D341Med (cell line): ENCODE results near the gene NSG2.

Experiments used
- DNase-seq: peaks from one replicate; pipeline ENCODE4 v3.0.0; 2012; ENCODE audit warnings: low spot score

NSG2 gene

DNA sequence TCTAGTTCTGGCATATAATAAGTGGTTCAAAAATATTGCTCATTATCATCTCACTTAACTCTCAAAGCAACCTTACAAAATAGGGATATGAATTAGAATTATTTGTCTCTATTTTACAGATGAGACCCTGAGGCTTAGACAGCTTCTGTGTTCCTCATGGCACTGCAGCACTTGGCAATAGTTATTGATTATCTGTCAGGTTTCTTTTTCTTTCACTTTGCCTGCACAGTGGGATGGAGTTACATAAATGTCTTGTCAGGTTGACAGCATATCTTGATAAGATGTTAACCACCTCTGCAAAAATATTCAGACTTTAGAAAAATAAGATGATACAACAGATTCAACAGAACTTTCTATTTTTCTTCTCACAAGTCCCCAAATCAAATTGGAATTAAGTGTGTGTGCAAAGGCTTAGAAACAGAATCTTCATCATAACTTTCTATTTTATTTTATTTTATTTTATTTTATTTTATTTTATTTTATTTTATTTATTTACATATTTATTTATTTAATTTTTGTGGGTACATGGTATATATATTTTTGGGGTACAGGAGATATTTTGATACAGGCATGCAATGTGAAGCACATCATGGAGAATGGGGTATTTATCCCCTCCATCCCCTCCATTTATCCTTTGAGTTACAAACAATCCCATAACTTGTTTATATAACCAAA, 17.7 kb downstream of the NSG2 start:
- DNase-seq: no peak

DNA sequence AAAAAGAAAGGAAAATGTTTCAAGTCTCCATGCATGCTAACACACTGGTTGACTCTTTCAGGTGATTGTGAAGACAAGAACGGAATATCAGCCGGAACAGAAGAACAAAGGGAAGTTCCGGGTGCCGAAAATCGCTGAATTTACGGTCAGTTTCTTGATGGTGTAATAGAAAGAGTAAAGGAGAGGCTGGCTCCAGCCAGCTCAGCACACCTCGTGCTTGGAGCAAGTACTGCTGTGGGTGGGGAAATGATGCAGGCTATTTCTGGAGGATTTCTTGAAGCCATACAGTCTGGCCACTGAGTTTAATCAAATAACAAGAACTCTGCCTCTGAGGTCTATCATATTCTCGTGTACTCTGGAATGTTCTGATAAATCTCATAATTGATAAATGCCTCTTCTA, 18.7 kb downstream of the NSG2 start:
- DNase-seq: no peak

DNA sequence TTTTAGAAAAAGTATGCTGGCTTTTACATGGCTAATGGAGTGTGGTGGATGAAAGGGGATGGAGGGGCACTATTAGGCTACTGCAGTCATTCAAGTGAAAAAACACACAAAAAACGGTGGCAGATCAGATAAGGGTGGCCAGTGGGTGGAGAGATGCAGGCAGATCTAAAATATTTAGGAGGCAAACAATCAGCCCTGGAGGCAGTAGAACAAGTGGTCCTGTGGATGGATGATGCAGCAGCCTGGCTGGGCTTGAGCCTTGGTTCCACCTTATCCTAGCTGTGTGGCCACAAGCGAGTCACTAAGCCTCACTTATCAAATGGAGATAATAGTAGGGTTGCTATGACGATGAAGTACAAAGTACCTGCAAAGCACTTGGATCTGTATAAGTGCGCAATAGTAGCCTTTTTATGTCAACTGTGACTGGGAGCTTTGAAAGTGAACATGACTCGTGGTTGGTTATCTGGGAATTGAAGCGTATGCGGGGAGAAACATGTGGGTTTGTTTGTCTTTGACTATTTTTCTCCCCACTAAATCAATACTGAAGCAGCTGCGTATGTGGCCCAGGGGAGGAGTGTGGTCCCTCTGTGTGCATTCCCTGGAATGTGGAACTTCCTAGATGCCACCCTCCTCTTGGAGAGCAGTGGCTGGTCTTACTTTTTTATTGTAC, 20.2 kb downstream of the NSG2 start:
- no peak for DNase-seq

DNA sequence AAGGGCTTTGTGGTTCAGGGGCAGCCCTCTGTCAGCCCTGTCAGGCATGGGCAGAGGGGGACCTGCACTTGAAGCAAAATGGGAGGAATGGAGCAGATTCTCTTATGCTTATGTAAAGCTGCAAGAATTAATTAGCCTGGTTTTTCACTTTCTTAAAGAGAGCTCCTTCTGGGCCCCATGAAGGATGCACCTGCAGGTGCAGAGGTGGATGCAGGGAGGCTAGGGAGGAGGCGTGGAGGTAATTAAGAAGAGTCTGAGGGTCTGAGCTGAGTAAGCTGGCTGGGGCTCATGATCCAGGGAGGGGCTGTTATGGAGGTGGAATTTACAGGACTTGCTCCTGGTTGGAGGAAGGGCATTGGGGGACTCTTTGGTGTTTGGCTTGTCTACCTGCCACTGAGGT, 22.0 kb downstream of the NSG2 start:
- no peak for DNase-seq

DNA sequence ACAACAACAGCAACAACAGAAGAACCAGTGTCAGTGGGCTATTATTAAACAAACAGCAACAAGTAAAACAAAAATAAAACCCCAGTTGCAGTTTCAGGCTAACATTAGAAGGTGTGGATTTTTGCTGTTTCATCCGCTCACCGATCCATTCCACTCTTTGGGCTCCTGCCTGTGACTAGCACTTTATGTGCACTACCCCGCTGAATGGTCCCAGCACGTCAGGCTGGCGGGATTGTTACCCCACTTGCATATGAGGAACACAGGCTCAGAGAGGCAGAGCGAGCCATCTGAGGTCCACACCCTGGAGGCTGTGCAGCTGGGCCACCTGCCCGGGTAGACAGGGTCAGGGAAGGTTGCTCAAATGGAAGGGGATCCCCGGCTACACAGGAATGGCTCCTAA, 26.0 kb downstream of the NSG2 start:
- DNase-seq: no peak

DNA sequence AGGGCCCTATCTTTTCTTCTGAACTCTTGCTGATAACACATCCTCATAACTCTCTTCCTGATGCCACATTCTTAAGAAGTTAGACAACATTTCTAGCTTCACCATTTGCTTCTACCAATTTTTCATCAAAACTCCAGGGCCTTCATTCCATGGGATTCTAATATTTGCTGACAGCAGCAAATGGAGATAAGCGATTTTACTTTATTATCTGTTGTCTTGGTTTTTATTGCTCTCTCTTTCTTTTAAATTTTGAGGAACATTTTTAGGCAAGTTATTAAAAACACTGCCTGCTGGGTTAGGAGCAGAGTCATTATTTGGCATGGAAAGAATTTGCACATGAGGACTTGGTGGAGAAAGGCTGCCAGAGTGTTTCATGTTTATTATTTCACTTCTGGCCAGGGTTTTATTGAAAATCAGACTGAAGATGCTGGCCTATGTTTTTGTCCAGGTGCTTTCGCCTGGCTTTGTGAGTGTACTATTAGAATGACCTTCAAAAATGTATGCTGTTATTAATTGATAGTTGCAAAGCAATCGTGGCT, 27.7 kb downstream of the NSG2 start:
- DNase-seq: no peak

DNA sequence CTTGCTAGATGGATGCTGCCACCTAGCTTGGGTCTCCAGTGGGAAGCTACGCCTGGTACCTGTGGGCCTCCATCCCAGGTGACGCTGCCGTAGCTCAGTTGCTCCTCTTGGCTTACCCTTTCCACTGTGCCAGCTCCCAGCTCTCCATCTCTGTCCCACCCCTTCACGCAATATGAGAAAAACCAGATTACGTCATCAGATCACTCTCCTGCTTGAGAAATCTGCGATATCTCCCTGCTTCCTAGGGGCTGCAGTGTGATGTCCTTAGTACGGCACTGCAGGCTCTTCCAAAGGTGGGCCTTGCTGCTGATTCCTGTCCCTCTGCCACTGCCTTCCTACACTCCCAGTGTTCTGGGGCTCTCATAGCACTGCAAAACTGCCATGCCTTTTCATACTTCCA, 28.9 kb downstream of the NSG2 start:
- no peak for DNase-seq

DNA sequence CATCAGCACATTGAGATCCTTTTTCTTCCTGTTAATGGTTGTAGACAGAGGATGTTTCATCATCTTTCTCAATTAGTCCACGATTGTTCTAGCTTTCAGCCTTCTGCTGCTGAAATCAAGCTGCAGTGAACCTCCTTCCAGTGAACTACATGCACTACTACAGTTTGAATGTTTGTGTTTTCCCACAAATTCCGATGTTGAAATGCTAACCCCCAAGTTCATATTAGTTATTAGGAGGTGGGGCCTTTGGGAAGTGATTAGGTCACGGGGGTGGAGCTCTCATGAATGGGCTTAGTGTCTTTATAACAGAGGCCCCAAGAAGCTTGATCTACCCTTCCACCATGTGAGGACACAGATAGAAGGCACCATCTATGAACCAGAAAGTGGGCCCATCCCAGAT, 32.9 kb downstream of the NSG2 start:
- DNase-seq: no peak

DNA sequence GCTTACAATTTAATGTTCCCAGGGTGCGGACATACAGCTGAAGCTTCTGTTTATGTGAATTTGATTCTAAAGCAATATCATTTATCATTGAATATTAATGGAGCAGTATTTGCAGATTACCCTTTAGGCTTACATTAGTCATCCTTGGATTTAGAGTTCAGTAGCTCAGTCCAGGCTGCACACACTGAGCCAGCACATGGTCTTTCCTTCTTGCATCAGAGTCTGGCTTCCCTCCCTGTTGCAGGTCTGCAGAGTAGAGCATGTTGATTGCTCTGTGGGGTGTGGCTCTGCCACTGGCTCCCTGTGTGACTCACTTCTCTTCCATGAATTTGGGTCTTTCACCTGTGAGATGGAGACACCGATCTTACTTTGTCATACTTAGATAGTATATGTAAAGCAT, 36.8 kb downstream of the NSG2 start:
- no peak for DNase-seq

DNA sequence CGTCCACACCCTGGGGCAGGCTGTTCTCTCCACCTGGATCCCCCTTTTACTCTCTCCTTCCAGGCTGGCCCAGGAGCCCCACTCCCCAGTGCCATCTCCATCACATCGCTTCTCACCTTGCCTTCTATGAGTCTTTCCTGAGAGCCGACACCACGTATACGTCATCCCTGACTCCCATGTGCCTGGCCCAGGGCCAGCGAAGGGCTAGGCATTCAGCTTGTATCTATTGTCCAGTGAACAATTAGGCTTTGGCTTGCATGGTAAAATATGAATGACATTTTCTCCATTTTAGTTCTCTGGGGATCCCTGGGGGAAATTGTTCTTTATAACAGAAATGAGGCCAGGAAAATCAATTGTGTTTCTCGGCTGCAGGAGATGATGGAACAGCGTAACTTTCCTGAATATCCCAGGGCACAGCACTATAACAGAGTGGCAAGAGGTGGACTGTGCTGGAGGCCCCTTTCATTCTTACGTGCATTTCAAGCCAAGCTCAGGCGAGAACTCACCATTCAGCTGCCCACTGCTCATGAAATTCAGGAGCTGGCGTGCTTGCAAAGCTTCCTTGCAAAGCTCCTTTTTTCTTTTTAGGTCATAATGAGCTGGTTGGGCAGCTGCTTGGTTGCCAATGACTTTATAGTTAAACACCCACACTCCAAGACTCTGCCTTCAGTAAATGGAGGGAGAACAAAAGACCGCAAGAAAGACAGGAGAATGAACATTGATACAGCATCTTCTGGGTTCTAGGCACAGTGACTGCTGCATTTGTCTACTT, 37.7 kb downstream of the NSG2 start:
- no peak for DNase-seq

DNA sequence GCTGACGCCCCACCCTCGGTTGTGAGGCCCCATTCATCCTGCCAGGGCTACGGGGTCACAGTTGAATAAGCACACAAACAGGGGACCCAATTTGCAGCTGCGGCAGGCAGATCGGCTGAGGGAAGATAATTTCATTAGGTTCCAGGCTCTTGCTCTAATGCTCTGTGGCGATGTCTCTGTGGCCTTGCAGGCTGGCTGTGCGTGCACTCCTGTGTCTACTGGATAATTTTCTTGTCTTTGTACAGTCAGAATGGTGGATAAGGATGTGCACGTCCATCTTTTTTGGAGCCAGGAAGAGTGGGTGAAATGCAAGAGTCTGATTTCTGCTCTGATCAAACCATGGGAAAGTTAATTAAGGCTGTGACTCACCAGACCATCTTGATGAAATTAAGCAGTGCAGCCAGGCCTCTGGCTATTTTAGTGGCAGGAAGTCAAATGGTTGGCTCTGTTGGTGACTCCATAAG, 39.2 kb downstream of the NSG2 start:
- no peak for DNase-seq

DNA sequence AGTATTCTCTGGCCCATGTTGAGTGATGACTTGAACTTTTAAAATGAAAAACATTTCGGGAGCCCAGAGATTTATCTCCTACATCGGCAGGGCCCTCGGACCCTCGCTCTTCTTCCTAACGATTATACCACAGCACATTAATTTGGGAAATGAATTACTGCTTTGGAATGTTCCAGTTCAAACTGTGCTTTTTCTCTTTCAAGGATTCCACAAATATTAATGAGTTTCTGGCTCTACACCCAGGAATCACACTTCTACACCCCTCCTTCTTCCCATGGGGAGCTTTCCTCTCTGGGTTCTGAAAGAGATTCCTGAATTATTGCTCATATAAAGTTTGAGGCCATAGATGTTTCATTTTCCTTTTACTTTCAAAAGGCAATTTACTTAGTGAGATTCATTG, 41.2 kb downstream of the NSG2 start:
- DNase-seq: no peak

DNA sequence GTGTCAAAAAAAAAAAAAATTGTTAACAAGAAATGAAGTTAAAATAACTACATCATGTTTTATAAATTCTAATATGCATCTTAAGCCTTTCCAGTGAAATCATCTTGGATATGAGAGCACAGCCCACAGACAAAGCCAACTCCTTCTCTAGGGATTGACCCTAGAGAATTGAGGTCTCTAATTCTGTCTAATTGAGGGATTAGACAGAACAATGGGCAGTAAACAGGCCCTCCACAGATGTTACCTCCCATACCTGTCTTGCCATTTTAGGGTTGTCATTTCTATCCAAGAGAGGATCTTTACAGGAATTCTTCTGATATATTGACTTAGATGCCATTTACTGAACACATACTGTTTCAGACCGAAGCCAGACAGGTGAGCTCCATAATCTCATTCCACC, 42.3 kb downstream of the NSG2 start:
- peak; percentile 58 for DNase-seq

DNA sequence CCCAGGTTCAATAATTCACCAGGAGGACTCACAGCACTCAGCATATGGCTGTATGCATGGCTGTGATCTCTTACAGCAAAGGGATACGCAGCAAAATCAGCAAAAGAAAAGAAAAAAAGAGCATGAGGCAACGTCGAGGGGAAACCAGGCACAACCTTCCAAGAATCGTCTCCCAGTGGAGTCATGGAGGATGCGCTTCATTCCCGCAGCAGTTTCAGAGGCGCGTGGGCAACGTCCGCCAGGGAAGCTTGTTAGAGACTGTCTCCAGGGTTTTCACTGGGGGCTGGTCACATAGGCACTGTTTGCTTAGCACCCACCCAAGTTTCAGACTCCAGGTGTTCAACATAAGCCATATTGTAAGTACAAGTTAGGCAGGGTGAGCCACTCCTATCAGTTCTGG, 44.6 kb downstream of the NSG2 start:
- DNase-seq: no peak

DNA sequence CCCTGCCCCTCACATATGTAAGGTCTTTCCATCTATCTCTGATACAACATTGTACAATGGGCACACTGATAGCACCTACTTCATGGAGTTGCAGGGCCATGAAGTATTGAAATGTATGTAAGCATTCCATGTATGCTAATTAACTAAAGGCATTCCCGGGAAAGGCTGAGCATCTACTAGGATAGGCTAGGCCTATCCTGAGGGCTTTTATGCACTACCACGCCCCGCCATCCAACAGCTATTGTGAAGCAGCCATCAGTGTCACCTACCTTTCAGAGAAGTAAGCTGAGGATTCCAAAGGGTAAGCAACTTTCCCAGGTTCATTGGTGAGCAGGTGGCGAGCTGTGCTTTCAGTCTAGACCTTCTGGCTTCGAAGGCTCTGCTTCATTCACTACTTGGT, 47.6 kb downstream of the NSG2 start:
- DNase-seq: no peak

DNA sequence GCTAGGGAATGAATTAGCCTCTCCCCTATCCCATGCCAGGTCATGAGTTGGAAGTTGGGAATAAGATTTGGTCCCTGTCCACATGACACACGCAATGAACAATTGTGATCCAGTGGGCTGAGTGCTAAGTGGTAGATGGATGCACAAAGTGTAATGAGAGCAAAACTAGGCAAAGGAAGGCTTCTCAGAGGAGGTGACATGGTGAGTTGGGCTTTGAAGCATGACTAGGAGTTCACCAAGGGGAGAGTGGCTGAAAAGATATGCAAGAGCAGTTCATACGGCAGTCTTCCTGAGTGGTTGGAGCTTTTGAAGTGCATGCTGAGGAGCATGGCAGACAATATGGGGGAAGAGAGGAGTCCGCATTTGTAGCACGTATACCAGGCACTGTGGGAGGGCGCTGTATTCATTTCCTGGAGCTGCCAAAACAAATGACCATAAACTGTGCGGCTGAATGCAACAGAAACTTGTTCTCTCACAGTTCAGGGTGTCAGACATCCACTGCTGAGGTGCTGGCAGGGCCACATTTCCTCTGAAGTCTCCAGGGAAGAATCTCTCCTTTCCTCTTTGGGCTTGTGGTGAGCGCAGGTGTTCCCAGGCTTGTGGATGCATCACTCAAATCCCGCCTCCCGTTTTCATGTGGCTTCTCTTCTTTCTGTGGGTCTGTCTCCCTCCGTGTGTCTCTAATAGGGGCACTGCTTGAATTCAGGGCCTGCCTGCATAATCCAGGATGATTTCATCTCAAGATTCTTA, 49.5 kb downstream of the NSG2 start:
- no peak for DNase-seq

DNA sequence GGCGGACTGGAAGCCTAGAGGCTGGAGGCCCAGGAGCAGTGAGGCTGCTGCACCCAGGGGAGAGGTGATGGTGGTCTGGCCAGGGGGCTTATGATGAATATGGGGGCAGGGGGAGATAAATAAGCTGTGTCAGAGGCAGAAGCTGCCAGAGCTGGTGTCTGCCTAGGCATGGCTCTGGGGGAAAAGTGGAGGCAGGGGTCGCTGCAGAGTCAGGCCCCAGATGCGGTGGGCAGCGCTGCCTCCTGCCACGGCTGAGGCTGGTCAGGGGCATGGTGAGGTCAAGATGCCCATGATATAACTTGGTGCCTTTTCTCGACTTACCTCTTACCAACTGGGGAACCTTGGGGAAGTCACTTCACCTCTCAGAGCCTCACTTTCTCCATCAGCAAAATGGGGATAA, 51.1 kb downstream of the NSG2 start:
- no peak for DNase-seq

DNA sequence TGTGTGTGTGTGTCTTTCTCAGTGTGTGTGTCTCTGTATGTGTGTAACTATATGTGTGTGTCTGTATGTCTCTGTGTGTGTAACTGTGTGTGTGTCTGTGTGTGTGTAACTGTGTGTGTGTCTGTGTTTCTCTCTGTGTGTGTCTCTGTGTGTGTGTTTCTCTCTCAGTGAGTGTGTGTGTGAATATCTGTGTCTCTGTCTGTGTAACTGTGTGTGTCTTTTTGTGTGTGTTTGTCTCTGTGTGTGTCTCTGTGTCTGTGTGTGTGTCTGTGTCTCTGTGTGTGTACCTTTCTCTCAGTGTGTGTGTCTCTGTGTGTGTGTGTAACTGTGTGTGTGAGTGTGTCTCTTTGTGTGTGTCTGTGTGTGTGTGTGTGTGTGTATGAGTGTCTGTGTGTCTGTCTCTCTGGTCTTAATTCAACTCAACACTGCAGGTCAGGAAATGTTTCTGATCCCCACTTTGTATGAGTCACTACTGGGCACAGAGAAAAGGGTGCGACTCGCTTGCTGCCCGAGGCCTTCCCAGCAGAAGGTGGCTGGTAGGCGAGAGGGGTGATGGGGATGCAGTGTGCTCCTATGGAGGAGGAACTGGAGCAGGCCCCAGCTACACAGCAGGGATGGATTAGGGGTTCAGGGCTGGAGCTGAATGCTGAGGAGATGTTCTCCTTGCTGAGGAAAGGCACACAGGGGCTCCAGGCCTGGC, 52.1 kb downstream of the NSG2 start:
- DNase-seq: no peak

DNA sequence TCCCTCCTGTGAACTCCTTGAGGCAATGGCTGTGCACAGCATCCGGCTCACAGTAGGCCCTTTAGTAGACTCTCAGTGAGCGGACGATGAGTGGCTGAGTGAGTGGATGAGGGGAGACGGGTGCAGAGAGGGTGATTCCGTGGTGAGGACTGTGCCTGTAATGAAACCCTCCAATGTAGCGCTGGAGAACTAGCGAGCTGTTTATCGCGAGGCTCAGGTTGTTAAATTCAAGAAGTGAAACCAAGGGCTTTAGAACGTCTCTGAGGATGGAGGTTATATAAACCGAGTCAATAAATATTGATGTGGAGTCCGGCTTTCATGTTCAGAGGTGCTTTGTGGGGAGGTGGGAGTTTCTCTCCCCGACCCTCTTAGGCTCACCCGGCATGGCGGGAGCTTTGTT, 53.2 kb downstream of the NSG2 start:
- DNase-seq: no peak

DNA sequence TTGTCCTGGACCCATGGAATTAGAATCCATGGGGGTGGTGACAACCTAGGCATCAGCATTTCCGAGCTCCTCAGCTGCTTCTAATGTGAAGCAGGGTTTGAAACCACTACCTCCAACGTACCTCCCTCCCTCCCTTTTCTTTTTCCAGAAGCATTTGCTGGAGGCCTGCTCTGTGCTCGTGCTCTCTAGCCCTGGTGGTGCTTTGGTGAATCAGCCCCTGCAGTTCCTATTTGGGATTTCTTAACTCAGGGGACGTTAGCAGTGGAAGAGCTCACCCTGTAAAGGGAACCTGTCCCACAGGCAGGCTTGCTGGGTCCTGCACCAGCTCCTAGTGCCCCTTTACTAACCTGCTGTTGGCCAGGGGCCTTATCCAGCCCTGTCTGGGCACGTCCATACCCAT, 55.0 kb downstream of the NSG2 start:
- DNase-seq: no peak

DNA sequence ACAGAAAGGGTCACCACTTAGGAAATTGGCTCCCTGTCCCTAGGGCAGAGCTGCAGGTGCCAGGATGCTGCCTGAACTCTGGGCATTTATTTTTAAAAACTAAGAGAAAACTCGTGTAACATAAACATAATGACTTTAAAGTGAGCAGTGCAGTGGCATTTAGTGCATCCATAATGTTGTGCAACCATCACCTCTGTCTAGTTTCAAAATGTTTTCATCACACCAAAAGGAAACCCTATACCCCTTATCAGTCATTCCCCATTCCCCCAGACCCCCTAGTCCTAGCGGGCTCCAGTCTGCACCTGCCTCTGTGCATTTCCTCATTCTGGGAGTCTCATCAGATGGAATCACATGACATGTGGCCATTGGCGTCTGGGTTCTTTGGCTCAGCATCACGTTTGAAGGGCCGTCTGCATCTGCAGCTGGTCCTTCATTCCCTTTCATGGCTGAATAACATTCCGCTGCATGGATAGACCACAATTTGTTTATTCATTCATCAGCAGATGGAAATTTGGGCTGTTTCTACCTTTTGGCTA, 55.8 kb downstream of the NSG2 start:
- no peak for DNase-seq
